Measurements from ENCODE around the gene SLC39A13. TPM values are rescaled to one million over a fixed set of nuclear protein-coding genes. Genes with fewer than 3 reads are reported as not detected.

SLC39A13 gene
- total RNA-seq, 4 donors from 2014 or later: 41.5 to 57.1 (median 50.6) TPM

DNA sequence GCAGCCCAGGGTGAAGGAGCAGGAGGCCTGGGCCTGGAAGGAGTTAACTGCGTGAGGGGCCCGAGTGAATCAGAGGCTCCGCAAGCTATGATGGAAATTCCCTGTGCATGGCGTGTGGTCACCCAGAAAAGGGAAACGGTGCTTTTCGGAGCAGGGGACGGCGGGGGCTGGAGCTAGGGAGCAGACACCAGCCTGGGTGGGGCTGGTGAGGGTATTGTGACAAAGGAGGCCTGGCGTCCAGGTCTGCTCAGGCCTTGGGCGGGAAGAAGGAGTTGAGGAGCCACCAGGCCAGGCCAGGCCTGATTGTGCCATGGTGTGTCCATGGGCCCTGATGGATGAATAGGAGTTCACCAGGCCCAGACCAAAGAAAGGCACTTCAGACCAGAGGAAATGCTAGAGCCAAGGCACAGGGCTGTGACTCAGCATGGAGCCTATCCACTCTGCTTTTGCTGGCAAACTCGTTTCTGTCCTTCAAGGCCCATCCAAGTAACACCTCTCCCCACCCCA lies 17.3 kb upstream of the SLC39A13 start:
- ATAC-seq (ENCODE audit: low FRiP score) (no peak), DNase-seq (ENCODE audit: low spot score) (no peak)
- TF ChIP-seq, protein P1, sequence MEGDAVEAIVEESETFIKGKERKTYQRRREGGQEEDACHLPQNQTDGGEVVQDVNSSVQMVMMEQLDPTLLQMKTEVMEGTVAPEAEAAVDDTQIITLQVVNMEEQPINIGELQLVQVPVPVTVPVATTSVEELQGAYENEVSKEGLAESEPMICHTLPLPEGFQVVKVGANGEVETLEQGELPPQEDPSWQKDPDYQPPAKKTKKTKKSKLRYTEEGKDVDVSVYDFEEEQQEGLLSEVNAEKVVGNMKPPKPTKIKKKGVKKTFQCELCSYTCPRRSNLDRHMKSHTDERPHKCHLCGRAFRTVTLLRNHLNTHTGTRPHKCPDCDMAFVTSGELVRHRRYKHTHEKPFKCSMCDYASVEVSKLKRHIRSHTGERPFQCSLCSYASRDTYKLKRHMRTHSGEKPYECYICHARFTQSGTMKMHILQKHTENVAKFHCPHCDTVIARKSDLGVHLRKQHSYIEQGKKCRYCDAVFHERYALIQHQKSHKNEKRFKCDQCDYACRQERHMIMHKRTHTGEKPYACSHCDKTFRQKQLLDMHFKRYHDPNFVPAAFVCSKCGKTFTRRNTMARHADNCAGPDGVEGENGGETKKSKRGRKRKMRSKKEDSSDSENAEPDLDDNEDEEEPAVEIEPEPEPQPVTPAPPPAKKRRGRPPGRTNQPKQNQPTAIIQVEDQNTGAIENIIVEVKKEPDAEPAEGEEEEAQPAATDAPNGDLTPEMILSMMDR (IDR thresholded peaks at IDR 0.05): no peak

DNA sequence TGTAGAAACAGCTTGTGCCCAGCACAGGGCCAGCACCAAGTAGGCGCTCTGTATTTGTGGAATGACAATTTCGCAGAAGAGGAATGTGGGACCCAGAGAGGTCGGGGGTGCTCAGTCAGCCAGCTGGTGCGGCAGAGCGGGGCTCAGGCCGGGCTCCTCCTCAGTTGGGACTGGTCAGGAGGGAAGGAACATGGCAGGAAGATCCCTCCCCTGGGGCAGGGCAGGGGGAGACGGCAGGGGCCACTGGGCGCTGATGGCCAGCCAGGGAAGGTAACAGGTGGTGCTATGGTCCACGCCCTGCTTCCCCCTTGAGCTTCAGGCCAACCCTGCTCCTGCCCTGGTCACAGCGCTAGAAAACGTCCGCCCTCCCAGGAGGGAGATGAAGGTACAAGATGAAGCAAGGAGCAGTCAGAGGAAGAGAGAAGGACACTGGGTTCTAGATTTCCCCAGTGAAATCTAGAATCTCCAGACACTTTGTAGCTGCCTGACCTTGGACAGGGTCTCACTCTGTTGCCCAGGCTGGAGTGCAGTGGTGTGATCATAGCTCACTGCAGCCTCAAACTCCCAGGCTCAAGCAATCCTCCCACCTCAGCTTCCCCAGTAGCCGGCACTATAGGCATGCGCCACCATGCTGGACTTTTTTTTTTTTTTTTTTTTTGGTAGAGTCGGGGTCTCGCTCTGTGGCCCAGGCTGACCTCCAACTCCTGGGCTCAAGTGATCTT lies 16.5 kb upstream of the SLC39A13 start:
- ATAC-seq (ENCODE audit: low FRiP score): no peak
- no peak for DNase-seq (ENCODE audit: low spot score)
- TF ChIP-seq, protein P1 (IDR thresholded peaks at IDR 0.05): no peak

- TF ChIP-seq, protein P1 (IDR thresholded peaks at IDR 0.05): no peak
- DNase-seq (ENCODE audit: low spot score): no peak
- no peak for ATAC-seq (ENCODE audit: low FRiP score)
Observed at GRCh38 chr11:47392546-47393162, 15.7 kb upstream of the SLC39A13 start.

GRCh38 chr11:47393163-47394049 lies 15.0 kb upstream of the SLC39A13 start:
- ATAC-seq (ENCODE audit: low FRiP score) (peak; percentile 10), DNase-seq (ENCODE audit: low spot score) (no peak)
- TF ChIP-seq, protein P1 (IDR thresholded peaks at IDR 0.05): no peak

DNA sequence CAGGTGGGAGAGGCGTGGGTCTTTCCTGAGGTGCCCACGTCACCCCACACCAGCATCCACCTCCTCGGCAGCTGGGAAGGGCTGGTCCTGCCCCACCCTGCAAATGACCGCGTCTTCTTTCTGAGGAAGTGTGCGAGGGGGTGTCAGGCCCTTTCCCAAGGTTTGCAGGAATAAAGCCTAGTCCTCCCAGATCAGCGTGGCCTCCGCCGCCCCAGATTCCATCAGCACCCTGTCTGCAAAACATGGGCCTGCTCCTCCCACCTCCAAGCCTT lies 14.4 kb upstream of the SLC39A13 start:
- DNase-seq (ENCODE audit: low spot score) (no peak), ATAC-seq (ENCODE audit: low FRiP score) (no peak)
- TF ChIP-seq, protein P1 (IDR thresholded peaks at IDR 0.05): no peak

DNA sequence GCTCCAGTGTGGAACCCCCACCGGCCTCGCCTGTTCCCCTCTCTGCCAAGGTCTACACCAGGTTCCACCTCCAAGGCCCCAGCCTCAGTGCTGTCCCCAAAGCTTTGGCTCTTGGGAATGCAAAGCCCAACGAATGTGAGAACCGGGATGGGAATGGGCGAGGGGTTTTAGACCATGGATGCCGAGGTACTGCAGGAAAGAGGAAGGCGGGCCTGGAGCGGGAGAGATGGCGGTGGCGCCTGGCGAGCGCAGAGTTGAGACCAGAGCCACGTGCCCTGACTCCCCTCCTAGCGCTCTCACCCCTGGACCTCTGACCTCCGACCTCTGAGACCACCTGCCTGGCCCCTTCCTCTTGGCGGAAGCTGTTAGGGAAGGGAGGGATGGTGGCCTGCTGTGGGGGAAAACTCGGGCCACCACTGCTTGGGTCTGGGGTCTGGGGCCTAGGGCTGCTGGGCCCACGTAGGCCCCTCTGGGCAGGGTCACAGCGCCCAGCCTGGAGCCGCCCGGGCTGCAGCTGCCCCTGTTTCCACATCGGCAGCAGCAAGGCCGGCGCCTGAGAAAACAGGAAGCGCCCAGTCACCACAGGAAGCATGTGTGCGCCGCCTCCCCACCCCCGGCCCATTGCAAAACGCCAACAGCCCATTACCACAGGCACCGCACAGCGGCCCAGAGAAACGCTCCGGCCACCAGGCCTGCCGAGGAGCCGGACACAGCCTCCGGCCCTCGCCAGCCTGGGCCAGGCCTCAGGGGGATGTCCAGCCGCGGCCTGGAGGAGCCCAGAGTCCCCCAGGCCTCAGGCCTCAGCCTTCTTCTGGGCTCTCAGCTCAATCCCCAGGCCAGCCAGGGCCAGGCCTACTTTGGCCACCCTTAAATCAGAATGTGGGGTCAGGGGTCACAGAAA lies 13.8 kb upstream of the SLC39A13 start:
- TF ChIP-seq, protein P1 (IDR thresholded peaks at IDR 0.05): no peak
- no peak for DNase-seq (ENCODE audit: low spot score)
- no peak for ATAC-seq (ENCODE audit: low FRiP score)

All from omental fat pad (tissue), 4 donors.